Measurements from ENCODE around the gene CGAS. TPM values are rescaled to one million over a fixed set of nuclear protein-coding genes. Genes with fewer than 3 reads are reported as not detected.

Gene CGAS
- not detected for polyA plus RNA-seq (2012; ENCODE audit: insufficient read length, low read depth)

DNA sequence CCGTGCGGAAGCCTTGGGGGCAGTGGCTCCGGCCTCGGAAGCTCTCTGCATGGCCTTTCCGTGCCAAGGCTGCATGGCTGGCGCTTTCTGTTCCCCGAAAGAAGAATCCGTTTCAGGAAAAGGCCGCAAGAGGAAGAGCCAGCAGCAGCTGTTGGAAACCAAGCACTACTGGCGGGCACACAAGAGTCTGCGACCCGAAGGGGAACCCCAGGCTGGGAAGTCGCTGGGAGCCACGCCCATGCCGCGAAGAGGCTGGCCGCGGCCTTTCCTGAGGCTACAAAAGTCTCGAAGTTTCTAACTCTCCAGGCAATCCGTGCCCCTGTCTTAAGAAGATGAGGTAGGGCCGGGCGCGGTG lies at the start of gene CGAS:
Gene CGAS (minus strand): TSS at position 191 of the 355 bp plus-strand sequence. CDS start 116 bp downstream, at position 75.
- TF ChIP-seq FOXP2 (optimal IDR thresholded peaks at IDR 0.05; ENCODE audit: borderline replicate concordance, extremely low read depth, extremely low read length, insufficient read depth) = no peak
- no peak for TF ChIP-seq TAF1 (IDR thresholded peaks at IDR 0.05; ENCODE audit: borderline replicate concordance, insufficient read depth, low read length)
- no peak for TF ChIP-seq SIN3A (IDR thresholded peaks at IDR 0.05; ENCODE audit: borderline replicate concordance, insufficient read depth, low read length)
- TF ChIP-seq, protein P1, sequence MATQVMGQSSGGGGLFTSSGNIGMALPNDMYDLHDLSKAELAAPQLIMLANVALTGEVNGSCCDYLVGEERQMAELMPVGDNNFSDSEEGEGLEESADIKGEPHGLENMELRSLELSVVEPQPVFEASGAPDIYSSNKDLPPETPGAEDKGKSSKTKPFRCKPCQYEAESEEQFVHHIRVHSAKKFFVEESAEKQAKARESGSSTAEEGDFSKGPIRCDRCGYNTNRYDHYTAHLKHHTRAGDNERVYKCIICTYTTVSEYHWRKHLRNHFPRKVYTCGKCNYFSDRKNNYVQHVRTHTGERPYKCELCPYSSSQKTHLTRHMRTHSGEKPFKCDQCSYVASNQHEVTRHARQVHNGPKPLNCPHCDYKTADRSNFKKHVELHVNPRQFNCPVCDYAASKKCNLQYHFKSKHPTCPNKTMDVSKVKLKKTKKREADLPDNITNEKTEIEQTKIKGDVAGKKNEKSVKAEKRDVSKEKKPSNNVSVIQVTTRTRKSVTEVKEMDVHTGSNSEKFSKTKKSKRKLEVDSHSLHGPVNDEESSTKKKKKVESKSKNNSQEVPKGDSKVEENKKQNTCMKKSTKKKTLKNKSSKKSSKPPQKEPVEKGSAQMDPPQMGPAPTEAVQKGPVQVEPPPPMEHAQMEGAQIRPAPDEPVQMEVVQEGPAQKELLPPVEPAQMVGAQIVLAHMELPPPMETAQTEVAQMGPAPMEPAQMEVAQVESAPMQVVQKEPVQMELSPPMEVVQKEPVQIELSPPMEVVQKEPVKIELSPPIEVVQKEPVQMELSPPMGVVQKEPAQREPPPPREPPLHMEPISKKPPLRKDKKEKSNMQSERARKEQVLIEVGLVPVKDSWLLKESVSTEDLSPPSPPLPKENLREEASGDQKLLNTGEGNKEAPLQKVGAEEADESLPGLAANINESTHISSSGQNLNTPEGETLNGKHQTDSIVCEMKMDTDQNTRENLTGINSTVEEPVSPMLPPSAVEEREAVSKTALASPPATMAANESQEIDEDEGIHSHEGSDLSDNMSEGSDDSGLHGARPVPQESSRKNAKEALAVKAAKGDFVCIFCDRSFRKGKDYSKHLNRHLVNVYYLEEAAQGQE (IDR thresholded peaks at IDR 0.05; ENCODE audit: insufficient read depth in 1 of 2, low read depth in 2 of 2, low read length in 2 of 2) = no peak
- no peak for TF ChIP-seq POLR2AphosphoS5 (IDR thresholded peaks at IDR 0.05; ENCODE audit: low read depth, low read length)

- no peak for TF ChIP-seq SIN3A (IDR thresholded peaks at IDR 0.05; ENCODE audit: borderline replicate concordance, insufficient read depth, low read length)
These were observed 45.8 kb upstream of the CGAS start for GRCh38 chr6:73497915-73498314.

GRCh38 chr6:73491377-73491776 lies 39.3 kb upstream of the CGAS start:
- TF ChIP-seq SIN3A (IDR thresholded peaks at IDR 0.05; ENCODE audit: borderline replicate concordance, insufficient read depth, low read length) (no peak), FOXP2 (optimal IDR thresholded peaks at IDR 0.05; ENCODE audit: borderline replicate concordance, extremely low read depth, extremely low read length, insufficient read depth) (no peak), TAF1 (IDR thresholded peaks at IDR 0.05; ENCODE audit: borderline replicate concordance, insufficient read depth, low read length) (no peak), POLR2AphosphoS5 (IDR thresholded peaks at IDR 0.05; ENCODE audit: low read depth, low read length) (no peak)
- TF ChIP-seq, protein P1 (IDR thresholded peaks at IDR 0.05; ENCODE audit: insufficient read depth in 1 of 2, low read depth in 2 of 2, low read length in 2 of 2) = no peak

DNA sequence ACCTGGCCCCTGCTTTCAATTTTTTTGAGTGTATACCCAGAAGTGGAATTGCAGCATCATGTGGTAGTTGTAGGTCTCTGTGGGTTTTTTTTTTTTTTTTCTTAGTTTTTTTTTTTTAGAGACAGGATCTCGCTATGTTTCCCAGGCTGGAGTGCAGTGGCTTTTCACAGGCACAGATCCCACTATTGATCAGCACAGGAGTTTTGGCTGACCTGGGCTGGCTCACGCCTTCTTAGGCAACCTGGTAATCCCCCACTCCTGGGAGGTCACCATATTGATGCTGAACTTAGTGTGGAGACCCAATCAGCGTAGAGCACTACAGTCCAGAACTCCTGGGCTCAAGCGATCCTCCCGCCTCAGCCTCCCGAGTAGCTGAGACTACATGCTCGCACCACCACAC lies 35.4 kb upstream of the CGAS start:
- TF ChIP-seq POLR2AphosphoS5 (IDR thresholded peaks at IDR 0.05; ENCODE audit: low read depth, low read length) = no peak
- TF ChIP-seq SIN3A (IDR thresholded peaks at IDR 0.05; ENCODE audit: borderline replicate concordance, insufficient read depth, low read length) = no peak

GRCh38 chr6:73484438-73484837 lies 32.3 kb upstream of the CGAS start:
- TF ChIP-seq SIN3A (IDR thresholded peaks at IDR 0.05; ENCODE audit: borderline replicate concordance, insufficient read depth, low read length) (no peak), POLR2AphosphoS5 (IDR thresholded peaks at IDR 0.05; ENCODE audit: low read depth, low read length) (no peak), TAF1 (IDR thresholded peaks at IDR 0.05; ENCODE audit: borderline replicate concordance, insufficient read depth, low read length) (no peak), FOXP2 (optimal IDR thresholded peaks at IDR 0.05; ENCODE audit: borderline replicate concordance, extremely low read depth, extremely low read length, insufficient read depth) (no peak)
- TF ChIP-seq, protein P1 (IDR thresholded peaks at IDR 0.05; ENCODE audit: insufficient read depth in 1 of 2, low read depth in 2 of 2, low read length in 2 of 2) = no peak

DNA sequence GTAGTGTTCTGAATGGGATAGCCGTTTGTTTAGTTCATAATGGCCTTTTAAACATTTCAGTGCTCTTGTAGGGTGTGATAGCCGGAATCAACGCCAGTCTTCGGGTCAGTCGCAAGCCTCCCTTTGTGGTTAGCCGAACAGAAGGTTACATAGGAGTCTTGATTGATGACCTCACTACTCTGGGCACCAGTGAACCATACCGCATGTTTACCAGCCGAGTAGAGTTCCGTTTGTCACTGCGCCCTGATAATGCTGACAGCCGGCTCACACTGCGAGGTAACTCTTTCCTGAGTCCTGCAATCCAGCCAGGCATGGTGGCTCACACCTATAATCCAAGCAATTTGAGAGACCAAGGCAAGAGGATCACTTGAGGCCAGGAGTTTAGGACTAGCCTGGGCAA lies 29.9 kb upstream of the CGAS start:
- peak; percentile 59 for TF ChIP-seq FOXP2 (optimal IDR thresholded peaks at IDR 0.05; ENCODE audit: borderline replicate concordance, extremely low read depth, extremely low read length, insufficient read depth)
- no peak for TF ChIP-seq SIN3A (IDR thresholded peaks at IDR 0.05; ENCODE audit: borderline replicate concordance, insufficient read depth, low read length)

DNA sequence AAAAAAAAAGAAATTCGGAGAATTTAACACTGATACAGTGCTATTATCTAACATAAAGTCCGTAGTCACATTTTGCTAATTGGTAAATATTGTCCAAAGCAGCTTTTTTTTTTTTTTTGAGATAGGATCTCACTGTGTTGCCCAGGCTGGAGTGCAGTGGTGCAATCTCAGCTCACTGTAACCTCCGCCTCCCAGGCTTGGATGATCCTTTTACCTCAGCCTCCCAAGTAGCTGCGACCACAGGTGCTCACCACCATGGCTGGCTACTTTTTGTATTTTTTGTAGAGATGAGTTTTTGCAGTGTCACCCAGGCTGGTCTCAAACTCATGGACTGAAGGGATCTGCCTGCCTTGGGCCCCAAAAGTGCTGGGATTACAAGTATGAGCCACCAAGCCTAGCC lies 25.3 kb upstream of the CGAS start:
- TF ChIP-seq FOXP2 (optimal IDR thresholded peaks at IDR 0.05; ENCODE audit: borderline replicate concordance, extremely low read depth, extremely low read length, insufficient read depth) = no peak
- TF ChIP-seq, protein P1 (IDR thresholded peaks at IDR 0.05; ENCODE audit: insufficient read depth in 1 of 2, low read depth in 2 of 2, low read length in 2 of 2) = no peak
- no peak for TF ChIP-seq TAF1 (IDR thresholded peaks at IDR 0.05; ENCODE audit: borderline replicate concordance, insufficient read depth, low read length)
- no peak for TF ChIP-seq SIN3A (IDR thresholded peaks at IDR 0.05; ENCODE audit: borderline replicate concordance, insufficient read depth, low read length)
- no peak for TF ChIP-seq POLR2AphosphoS5 (IDR thresholded peaks at IDR 0.05; ENCODE audit: low read depth, low read length)
